ENCODE data around the gene ZIC1.

ZIC1 gene

DNA sequence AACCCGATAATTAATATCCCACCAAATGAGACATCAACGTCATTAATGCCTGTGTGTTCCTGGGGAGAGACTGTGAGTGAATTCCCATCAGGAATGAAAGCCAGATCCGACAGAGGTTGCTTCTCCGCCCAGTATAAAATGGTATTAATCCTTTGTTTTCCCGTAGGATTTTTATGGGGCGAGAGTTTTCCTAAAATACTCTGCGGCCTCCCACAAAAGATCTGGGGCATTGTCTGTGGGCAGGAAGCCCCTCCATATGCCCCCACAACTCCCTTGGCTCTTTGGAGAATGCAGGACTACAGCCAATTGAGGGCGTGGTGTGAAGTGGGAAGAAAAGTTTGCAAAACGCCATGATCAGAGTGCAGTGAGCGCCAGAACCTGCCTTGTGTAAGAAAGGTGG, 29.5 kb upstream of the ZIC1 start:
- no peak for DNase-seq

DNA sequence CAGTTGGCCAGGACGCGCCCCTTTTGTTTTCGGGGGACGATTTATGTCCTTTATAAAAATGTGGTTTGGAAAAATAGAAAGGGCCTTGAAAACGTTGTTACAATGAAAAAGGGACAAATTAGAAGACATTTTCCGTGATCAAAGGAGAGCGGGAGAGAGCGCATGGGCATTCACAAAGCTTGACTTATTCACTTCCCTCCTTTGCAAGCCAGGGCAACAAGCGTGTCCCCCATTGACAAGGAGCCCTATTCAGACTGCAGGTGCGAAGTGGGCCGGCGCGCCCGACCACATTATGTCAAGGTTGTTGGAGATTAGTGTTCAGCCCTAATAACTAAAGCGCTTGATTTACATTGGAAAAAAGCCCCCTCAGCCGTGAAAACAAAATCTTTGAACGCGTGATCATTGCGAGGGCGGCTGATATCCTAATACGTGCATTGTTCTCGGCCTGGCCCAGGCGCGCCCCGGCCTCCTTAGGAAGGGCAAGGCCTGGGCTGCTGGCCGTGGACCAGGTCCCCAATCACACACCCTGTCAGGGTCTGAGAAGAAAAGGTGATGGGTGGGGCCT, 28.7 kb upstream of the ZIC1 start:
- no peak for DNase-seq

DNA sequence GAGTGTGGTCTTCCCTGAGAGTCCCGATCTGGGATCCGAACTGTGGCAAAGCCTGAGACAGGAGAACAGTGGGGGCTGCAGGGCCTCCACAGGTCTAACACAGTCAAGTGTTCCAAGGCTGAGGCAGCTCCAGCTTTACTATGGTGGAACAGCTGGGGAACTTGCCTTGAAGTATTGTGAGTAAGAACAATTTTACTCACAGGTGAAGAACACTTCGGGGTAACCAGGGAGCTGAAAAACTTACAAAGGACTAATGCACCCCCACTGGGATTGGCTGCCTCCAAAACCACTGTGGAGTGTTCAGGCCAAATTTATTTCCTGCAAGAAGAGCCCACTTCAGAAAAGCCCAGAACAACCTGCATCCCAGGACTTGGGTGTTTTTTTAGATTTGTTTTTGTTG, 28.2 kb upstream of the ZIC1 start:
- DNase-seq, result no peak

DNA sequence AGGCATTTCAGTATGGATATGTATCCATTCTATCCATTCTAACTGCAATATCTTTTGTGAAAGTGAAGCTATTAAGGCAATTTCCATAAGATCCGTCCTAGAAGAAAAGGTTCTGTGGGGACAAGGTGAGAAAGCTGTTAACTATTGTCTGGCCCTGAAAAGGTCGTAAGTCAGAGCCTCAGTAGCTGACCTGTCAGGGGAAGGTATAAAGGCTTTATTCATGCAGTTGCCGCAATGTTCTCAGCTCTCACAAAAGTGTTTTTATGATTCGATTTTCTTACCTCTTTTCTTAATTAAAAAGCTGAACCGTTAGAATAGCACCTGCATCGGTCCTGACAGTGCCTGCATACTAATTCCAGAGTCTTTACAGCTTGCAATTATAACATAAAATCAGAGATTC, 27.6 kb upstream of the ZIC1 start:
- no peak for DNase-seq

DNA sequence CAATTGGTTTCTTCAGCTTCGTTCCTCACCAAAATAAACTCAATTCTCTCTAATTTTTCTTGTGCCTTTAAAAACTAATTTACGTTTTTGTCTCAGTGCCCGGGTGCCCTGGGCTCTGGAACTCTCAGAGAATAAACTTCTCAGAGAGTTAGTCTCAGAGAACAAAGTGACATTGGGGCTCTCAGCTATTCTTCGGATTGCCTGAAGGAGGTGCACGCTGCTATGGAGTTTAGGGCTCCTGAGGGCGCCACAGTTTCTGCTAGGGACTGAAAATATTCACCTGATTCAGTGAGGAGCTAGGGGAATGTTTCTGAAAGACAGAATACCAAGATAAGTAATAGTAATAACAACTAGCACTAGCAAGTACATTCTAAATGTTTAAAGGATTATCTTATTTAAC, 25.5 kb upstream of the ZIC1 start:
- DNase-seq, result no peak

DNA sequence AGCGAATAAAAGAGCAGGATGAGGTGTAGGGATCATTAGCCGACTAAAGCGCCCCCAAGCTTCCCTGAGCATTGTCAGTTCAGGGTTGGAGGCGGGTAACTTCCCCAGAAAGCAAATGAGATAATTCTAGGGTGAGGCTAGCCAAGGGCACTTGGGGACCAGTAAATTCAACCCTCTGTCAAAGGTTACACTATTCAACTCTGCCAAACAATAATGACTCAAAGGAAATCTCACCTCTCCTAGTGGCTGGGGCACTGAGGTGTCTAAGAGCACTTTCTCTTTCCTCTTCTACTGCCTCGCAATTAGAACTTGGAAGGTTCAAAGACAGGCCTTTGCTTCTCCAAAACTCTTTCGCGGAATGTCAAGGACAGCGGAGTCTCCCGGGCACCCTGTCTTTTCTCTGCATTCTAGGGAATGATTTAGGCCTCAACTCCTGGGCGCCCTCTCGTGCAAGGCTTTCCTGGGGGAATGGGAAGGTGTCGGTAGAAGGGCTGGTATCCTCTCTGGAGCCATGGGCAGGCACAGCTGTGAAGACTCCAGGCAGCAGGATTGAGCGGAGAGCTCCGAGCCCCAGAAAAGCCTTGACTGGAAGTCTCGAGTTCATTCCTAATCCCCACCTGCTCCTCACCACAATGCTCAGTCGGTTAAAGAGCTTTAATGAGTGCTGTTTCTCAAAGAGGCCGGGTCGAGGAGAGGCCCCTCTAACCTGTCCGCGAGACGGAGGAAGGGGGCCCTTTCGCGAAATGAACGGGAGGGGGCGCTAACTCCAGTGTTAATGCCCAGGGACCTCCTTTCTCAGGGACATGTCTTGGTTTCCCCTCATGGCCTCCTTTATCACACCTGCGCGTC, 24.7 kb upstream of the ZIC1 start:
- no peak for DNase-seq

DNA sequence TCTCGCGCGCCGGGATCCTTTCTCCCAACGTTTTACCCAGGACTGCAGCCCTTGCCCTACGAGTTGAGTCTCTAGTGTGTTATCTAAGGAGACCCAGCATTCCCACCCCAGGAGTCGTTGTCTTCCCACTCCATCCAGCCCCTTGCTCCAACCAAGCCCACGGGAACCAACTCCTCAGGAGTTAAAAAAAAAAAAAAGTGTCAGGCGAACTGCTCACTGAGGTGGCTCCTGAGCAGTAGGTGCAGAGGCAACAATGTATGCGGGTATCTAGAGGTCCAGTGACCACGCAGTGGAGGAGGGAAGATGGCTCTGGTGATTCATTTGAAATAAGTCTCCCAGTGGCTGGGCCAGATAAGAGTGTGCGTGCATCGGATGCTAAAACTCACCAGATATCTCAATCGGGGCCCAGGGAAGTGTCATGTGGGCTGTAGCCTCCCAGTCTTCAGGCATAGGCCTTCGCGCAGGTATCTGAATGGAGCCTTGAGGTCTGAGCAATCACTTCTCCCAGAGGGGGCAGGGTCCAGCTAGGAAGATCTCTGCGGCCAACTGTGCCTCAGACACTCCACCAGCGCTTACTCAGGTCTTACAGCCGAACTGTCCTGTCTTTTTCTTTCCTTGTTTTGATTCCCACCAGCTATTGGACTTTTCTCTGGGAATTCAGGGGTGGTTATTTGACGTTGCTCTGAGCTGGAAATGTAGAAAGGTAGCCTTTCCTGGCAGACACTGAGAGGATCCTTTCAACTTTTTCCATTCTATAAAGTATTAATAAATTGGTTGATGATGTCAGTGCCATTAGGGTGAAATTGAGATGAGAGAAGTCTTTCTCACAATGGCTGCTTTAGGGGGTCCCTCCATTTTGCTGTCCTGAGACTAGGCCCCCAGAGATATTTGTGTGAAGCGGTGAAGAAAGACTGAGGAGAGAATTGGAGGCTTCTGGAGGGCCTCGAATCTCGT, 23.8 kb upstream of the ZIC1 start:
- no peak for DNase-seq

DNA sequence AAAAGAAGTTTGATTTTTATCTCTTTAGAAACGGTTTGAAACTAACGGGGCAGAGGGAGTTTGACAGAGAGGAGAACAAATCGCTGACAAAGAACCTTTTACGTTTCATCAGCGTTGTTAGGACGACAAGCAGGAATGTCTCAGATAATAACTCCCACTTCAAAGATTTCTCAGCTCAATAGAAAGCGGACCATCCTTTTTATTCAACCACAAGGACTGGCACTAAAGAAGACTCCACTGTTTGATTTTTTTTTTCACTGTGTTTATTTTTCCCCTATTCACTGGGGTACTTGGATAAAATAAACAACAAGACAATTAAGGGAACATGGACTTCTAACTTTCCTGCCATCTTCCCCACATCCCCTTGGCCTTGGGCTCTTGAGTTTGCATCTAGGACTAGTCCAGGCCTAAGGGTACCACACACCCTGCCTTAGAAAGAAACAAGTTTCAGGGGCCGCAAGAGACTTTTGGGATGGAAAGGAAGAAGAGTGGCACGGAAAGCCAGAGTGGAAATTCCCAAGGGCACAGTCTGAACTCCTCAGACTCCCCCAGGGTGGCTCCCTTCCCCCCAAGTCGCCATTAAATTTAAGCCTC, 21.8 kb upstream of the ZIC1 start:
- no peak for DNase-seq

DNA sequence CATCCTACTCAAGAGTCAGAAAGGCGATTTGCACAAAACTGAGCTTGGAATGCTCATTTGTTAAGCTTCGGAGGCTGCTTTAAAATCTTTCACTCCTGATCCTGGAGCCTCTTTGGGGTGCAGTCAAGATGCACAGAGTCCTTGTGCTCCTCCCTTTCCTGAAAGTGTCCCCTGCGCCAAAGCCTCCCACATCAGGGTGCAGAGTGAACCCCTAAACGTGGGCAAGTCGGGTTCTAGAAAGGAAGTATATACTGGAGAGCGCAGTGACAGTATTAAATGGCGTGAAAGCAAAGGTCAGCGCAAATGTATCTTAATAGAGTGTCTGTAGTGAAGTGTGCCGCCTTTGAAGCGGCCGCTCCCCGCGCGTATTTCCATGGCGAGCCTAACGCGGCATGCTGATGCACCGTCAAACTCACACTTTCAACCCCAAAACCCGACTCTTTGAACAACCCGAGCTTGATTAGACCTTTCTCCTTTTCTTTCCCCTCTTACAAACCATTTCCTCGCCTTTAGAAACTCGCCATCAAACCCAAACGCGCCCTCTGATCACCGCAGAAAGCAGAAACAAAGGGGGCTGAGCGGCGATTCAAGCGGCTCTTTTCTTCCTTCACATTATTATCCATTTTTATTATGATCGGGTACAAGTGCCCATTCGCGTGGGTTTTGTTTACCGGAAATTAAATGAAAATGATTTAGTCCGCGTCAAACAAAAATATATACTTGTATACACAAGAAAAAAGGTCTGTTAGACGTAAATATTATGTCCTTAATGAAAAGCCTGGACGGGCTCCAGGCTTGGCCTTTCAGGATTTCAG, 21.1 kb upstream of the ZIC1 start:
- DNase-seq, result no peak

DNA sequence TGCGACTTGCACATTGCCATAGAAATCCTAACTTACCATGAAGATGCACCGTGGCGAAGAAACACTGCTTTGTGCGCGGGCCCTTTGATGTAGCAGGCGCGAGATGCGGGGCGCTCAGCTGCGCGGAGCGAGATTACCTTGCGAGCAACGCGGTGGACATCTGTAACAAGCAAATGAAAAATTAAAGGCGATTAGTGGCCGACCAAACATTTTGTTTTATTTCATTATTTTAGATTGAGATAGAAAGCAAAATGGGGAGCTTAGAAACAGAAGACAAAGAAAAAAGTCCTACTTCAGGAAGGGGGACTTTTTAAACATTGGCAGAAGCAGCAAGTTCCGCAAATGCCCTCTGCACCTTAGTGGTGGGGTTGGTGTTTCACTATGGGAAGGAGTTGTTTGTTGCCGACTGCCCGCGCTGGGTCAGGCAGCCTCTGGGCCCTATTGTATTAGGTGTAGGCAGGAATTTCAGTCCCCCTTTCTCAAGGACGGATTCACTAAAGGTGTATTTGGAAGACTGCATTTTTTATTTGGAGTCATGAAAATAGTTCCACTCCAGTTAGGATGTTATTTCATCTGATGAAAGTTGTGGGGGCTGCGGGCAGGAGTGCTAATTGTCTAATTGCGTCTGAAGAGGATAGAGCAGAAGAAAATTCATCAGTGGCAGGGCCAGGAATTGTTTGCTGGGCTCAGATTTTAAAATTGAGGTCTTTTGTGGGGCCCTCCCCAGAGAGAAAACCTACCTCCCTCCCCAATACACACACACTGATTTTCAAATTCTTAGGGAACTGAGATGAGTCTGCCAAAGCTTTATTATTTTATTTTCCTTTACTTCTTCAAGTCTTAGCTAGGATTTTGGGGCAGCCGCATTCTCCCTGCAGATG, 20.2 kb upstream of the ZIC1 start:
- no peak for DNase-seq

DNA sequence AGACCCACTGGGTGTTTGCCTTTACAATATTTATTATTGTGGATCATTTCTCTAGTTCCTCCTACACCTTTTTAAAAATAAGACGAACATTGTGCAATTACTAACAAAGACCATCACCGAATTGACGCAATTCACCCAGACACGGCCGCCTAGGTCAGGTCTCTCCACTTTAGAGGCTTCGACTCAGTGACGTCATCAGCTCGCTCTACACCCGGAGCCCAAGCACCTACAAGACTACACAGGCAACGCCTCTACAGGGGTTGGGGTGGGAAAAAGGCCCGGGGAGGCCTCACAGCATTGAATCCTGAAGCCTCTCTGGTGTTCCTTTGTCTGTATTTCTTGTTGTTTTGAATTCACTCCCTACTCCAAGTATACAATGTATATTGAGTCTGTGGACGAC, 19.4 kb upstream of the ZIC1 start:
- no peak for DNase-seq

DNA sequence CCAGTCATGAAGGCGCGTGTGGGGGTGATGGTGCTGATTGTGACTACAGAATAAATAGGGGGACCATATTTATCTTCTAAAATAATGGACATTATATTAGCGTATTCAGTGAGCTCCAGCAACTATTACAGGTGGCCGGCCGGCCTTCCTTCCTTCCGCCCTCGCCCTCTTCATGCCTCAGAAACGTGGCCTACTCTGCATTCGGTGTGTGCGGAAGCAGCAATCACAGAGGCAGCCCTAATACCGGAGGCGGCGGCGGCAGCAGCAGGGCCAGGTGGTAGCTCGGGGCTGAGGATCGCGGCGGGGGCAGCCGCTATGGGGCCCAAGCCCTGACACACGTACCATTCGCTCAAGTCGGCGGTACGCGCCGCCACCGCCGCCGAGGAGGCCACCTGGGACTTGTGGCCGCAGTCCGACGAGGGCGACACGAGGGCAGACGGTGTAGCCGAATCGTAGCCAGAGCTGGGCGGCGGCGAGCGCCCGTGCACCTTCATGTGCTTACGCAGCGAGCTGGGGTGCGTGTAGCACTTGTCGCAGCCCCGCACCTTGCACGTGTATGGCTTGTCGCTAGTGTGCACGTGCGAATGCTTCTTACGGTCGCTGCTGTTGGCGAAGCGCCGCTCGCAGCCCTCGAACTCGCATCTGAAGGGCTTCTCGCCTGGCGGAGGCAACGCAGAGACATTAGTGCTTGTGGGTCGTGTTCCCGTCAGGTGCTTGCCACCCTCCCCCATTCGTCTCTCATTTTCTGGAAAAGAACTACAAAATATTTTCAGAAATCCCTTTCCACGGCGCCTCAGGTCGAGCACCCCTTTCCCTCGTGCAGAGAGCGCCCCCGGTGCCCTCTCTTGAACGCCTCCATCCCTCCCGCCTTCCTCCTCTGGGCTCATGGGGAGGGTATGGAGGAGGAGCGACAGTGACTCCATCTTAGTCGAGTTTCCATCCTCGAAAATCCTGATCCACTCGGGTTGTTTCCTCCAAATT, 18.3 kb upstream of the ZIC1 start:
- DNase-seq, result no peak

DNA sequence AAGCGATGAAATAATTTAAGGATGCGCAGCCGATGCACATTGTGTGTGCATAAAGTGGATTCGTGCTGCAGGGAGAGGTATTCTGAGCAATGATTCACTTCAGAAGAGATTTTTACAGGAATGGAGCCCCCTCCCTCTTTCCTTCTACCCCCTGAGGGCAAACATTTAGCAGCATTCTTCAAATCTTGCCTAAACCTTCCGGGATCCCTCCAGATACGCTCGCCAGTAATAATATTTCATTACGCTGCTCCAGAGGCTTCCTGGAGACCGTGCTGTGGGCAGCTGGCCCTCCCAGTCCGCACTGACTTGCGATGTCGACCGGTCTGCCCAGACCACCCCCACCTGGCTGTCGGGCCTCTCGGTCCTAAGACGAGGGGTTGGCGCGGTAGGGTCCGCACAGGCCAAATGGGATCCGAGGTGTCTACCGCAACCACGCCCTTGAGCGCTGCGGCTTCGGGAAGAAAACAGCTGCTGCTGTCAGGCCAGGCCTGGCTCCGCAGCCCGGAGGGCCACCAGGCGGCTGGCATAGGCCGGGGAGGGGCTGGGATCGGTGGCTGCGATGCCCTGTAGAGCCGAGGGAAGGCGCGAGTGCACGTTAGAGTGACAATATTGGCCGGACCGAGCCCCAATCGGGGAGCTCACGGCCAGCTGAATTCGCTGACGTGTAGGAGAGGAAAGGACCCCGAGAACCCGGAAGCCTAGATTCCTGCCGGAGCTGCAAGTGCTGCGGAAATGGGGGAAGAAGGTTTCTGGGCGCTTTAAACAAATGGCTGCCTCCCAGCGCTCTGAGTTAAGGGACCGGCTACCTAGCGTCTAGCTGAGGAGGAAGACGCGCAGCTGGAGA, 17.2 kb upstream of the ZIC1 start:
- peak in 55 of 58 donors; percentile 23 to 92 (median 77) for DNase-seq

DNA sequence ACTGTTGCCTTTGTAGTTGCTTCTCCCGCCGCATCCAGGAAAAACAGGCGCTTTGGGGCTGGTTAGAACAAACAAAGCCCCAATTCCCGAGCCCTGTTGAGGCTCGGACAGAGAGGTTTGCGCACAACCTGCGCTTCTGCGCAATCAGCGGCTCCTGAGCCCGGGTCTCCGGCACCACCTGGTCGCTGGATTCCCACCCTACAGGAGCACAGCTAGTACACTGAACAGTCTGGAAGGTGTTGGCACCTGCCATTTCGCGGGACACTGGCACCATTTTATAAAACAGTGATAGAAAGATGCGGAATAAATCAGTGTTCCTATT, 16.6 kb upstream of the ZIC1 start:
- peak in 1 of 58 donors; percentile 54 for DNase-seq

DNA sequence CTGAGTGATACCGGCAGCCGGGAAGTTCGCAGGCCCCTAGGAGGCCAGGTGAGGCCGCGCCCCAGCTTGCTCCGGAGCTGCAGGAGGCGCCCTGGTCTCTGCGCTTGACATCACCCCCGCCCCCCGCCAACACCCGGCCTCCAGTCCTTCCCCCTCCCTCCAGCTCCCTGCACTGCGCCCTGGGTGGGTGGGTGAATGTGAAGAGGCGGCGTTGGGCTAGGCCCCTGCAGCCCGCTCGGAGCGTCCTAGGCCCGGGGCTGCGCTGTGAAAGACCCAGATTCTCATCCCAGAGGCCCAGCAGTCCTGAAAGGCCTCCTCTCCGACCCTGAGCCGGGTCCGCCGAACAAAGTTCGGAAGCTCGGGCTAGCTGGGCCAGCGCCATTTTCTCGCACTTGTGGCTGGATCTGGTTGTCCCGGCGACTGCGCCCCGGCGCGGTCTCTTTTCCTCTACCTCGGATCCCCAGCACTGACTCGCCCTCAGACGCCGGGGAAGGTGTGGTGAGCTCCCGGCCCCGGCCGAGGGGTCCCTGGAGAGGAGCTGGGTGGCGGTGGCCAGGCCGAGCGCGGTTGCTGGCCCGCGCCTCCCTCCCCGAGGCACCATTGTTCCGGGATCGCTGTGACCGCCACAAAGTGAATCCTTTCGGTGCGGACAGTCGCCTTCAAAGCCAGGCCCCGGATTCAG, 15.8 kb upstream of the ZIC1 start:
- peak in 52 of 58 donors; percentile 26 to 86 (median 70) for DNase-seq

DNA sequence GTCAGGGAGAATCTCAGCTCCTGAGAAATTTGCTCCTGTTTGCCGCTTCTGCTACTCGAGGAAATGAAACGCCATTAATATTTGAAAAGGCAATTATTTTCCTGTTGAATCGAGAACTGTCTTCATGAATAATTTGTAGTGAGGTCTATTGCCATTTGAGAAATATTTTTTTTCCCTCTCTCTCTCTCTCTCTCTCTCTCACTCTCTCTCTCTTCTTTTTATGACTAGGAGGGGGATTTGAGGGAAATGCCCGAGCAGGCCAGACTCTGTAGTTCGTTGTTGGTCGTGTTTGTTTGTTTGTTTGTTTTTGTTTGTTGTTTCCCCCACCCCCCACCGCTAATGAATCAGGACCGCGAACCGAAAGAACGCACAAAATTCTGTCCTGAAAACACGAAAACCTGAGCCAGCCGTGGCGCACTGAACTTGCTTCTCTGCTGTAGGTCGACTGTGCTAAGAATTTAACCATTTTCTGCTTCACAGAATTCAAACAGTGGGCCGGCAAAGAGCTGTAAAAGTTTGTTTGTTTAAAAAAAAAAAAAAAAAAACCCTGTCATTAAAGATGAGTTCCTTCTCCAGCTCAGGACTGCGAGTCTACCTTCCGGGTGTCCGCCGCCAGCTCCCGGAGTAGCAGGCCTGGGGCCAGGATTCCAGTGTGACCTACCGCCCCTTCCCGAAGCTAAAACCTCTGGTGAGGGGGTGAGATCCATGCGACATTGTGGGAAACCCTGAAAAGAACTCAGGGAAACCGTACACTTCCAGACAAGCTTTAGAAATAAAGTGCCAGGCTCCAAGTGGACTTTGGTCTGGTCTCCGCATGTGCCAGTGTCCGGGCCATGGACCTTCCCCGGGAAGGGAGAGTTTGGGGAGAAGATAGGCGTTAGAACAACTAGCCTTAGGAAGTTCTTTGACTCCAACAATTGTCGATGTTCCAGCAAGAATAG, 15.0 kb upstream of the ZIC1 start:
- DNase-seq, result peak in 6 of 58 donors; percentile 22 to 54 (median 40)
